IPS-20b (cell line): ENCODE data around the gene AMPD2.

Experiments used
- H3K27ac ChIP-seq: one replicate; pipeline ENCODE4 v1.5.1; 2013; ENCODE audit warnings: low read length
- H3K27me3 ChIP-seq: 2 replicates; pipeline ENCODE4 v1.6.1; 2013; ENCODE audit warnings: mild to moderate bottlenecking, low read length, inconsistent platforms; ENCODE audit not compliant: insufficient read depth
- H3K36me3 ChIP-seq: 2 replicates; pipeline ENCODE4 v1.6.1; 2013; ENCODE audit warnings: low read depth, mild to moderate bottlenecking, inconsistent platforms, low read length, moderate library complexity; ENCODE audit not compliant: insufficient read depth
- H3K4me1 ChIP-seq: 2 replicates; pipeline ENCODE4 v1.6.1; 2013; ENCODE audit warnings: mild to moderate bottlenecking, control low read depth, inconsistent platforms, low read length, moderate library complexity; ENCODE audit not compliant: insufficient read depth
- H3K4me3 ChIP-seq: 2 replicates; pipeline ENCODE4 v1.5.1; 2013; ENCODE audit warnings: mild to moderate bottlenecking, low read length, inconsistent platforms
- H3K9ac ChIP-seq: 2 replicates; pipeline ENCODE4 v1.6.1; 2013; ENCODE audit warnings: low read depth, mild to moderate bottlenecking, inconsistent platforms, low read length, moderate library complexity
- H3K9me3 ChIP-seq: 2 replicates; pipeline ENCODE4 v1.6.1; 2013; ENCODE audit warnings: mild to moderate bottlenecking, low read depth, low read length, inconsistent platforms; ENCODE audit not compliant: insufficient read depth

The AMPD2 gene

DNA sequence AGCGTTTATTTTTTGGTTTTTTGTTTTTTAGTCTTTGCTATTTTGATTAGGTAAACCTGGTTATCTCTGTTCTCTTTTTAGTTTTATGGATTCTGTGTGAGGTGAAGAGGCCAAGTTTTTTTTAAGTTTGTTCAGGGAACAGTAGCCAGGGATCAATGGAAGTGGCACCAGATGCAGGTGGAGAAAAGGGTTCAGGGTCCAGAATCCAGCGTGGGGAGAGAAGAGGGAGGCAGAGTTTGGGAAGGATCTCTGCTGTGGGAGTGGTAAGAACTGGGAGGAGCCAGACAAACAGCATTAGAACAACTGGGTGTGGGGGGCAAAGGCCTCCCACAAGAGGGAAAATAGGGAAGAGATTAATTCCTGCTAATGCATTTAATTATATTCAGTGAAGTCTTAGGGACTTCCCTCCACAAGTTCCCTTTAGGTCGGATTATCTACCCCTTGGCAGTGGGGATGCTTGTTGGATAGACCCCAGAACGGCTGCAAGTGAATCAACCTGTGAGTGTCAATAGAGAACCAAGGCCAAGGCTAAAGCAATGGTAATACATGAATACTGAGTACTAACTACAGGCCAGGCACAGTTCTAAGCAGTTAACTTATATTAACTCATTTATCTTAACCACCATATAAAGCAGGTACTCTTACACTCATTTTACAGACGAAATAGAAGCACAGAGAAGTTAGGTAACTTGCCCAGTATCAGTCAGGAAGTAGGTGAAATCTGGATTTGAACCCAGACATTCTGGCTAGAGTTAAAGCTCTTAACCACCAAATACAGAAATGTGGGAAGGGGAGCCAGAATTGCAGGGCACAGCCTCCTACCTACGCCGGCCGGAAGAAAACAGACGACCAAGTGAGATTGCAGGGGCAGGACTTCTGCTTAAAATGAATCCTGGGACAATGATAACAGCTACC, 719 bp upstream of the AMPD2 start:
- Histone ChIP-seq H3K9ac (peak overlapping the region; percentile 75; the same call in 1 of the 2 replicates), H3K27me3 (no peaks in the 10 kb centered on the region), H3K4me1 (peaks cover 12% of the 10 kb centered on the region; the same call in 1 of the 2 replicates), H3K4me3 (peak overlapping the region; percentile 71), H3K36me3 (no peaks in the 10 kb centered on the region), H3K9me3 (no peaks in the 10 kb centered on the region), H3K27ac (peak overlapping the region; percentile 29)

DNA sequence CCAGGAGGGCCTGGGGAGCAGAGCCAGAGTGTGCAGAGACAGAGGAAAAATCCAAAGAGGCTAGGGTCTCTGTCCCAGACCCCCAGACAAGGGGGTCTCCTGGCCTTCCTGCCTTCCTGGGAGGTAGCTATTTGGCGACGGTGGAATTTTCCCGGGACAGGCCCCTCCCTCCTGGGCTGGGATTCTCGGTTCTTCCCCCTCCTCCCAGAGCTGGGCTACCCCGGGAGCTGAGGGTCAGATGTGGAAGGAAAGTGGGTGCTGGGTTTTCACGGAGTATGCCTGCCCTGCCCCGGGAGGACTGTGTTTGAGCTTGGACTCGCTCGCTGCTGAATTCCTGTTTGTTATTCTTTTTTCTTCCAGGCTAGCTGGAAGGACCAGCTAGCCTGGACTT, 759 bp downstream of the AMPD2 start:
- Histone ChIP-seq H3K27me3 (no peaks in the 10 kb centered on the region), H3K4me3 (peak overlapping the region; percentile 71), H3K9ac (peak overlapping the region; percentile 75; the same call in 1 of the 2 replicates), H3K4me1 (peaks cover 12% of the 10 kb centered on the region; the same call in 1 of the 2 replicates), H3K27ac (no peak overlapping the region), H3K9me3 (no peaks in the 10 kb centered on the region), H3K36me3 (no peaks in the 10 kb centered on the region)

DNA sequence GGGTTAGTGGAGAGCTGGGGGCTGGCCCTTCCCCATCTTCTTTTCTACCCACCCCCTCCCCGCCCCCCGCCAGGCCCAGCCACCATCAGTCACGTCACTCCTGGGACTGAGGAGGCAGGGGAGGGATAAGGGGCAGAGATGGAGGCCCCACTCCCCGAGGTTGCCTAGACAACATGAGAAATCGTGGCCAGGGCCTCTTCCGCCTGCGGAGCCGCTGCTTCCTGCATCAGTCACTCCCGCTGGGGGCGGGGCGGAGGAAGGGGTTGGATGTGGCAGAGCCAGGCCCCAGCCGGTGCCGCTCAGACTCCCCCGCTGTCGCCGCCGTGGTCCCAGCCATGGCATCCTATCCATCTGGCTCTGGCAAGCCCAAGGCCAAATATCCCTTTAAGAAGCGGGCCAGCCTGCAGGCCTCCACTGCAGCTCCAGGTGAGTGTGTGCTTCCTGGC, 1.2 kb downstream of the AMPD2 start:
- peak overlapping the region; percentile 71 for H3K4me3 ChIP-seq
- no peaks in the 10 kb centered on the region for H3K27me3 ChIP-seq
- peak overlapping the region; percentile 75; the same call in 1 of the 2 replicates for H3K9ac ChIP-seq
- H3K36me3 ChIP-seq, result peaks cover 2% of the 10 kb centered on the region; the same call in 1 of the 2 replicates
- no peaks in the 10 kb centered on the region for H3K9me3 ChIP-seq
- H3K4me1 ChIP-seq, result peaks cover 12% of the 10 kb centered on the region; the same call in 1 of the 2 replicates
- H3K27ac ChIP-seq, result no peak overlapping the region

DNA sequence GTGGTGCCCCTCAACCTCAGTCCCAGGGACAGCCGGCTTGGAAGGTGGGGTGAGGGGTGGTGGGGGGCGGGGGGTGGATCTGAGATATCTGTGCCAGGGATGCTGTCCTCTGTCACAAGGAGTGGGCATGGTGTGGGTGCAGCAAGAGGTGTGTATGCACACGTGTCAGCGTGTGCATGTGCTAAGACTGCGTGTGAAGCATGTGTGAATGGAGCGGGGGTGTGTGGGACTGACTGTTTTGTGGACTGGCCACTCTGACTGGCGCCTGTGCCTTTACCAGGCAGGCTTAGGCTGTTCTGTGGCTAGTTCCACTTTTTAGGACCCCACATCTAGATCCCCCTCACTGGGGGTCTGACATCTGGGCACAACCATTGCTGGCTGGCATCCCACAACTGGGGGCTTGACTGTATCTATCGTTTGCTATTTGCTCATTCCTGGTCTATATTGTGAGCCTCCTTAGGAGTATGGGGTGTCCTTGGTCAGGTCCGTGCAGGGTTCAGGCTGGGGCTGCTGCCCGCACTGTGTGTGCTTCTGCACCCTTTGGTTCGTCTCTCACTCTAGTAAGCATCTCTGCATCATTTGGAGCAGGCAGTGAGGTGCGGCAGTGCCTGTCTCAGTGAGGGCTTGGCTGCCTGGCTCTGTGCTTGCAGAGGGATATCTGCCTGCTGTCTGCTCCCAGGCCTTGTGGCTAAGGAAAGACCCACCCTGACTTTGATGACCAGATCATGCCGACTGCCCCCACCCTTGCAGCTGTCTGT, 1.9 kb downstream of the AMPD2 start:
- H3K36me3 ChIP-seq, result peaks cover 8% of the 10 kb centered on the region; the same call in 1 of the 2 replicates
- H3K4me1 ChIP-seq, result peaks cover 12% of the 10 kb centered on the region; the same call in 1 of the 2 replicates
- peak overlapping the region; percentile 59; the same call in 1 of the 2 replicates for H3K9ac ChIP-seq
- H3K27me3 ChIP-seq, result no peaks in the 10 kb centered on the region
- no peaks in the 10 kb centered on the region for H3K9me3 ChIP-seq
- H3K4me3 ChIP-seq, result peak overlapping the region; percentile 71; the same call in 1 of the 2 replicates
- H3K27ac ChIP-seq, result no peak overlapping the region

DNA sequence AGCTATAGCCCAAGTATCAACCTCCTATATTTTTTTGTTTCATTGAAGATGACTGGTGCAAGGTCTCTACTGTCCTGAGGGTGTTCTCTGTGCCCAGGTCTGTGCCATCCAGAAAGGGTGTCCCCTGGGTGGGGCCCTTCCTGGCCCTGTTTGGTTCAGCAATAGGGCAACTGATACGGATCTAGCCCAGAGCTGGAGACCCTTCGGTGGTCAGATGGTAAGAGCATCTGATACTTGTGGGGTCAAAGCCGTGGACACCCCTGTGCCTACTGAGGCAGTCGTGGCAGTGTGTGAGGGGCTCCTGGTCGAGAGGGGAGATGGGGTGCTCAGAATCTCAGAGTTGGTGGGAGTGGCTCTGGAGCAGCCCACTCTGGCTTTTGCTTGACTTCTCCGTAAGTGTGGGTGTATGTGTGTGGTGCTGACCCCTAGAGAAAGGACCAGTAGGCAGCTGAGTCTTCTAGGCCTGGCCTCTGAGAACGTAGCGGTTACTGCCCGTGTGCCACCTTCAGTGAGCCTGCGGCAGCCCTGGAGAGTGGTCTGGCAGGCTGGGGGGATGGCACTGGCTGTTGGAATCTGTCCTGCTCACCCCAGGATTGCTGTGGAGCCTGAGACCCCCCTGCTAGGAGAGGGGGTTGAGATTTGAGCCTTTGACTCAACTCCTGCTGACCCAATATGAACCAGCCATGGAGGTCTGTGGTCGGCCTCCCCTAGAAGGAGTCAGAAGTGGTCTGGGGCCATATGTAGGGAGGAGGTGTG, 2.7 kb downstream of the AMPD2 start:
- Histone ChIP-seq H3K27me3 (no peaks in the 10 kb centered on the region), H3K4me3 (no peak overlapping the region), H3K27ac (no peak overlapping the region), H3K9me3 (no peaks in the 10 kb centered on the region), H3K4me1 (peaks cover 8% of the 10 kb centered on the region; the same call in 1 of the 2 replicates), H3K9ac (no peak overlapping the region), H3K36me3 (peaks cover 16% of the 10 kb centered on the region)

DNA sequence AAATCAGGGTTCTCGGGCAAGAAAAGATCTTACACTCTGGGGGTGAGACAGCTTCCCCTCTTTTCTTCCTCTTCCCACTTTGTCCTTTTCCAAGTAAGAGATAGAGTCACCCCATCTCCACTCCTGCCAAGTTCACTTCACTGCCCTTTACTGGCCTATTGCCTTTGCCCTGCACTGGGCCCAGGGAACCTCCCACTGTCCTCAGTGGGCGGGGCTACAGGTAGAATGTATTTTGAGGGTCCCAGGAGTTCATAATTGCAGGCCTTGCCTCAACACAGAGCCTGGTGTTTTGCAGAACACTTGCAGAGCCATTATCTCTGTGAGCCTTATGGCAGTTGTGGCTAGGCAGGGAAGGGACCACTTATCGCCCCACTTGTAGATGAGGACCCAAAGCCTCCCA, 3.3 kb downstream of the AMPD2 start:
- no peak overlapping the region for H3K9ac ChIP-seq
- peaks cover 22% of the 10 kb centered on the region for H3K36me3 ChIP-seq
- no peaks in the 10 kb centered on the region for H3K9me3 ChIP-seq
- no peak overlapping the region for H3K27ac ChIP-seq
- peaks cover 5% of the 10 kb centered on the region; the same call in 1 of the 2 replicates for H3K4me1 ChIP-seq
- no peaks in the 10 kb centered on the region for H3K27me3 ChIP-seq
- no peak overlapping the region for H3K4me3 ChIP-seq

DNA sequence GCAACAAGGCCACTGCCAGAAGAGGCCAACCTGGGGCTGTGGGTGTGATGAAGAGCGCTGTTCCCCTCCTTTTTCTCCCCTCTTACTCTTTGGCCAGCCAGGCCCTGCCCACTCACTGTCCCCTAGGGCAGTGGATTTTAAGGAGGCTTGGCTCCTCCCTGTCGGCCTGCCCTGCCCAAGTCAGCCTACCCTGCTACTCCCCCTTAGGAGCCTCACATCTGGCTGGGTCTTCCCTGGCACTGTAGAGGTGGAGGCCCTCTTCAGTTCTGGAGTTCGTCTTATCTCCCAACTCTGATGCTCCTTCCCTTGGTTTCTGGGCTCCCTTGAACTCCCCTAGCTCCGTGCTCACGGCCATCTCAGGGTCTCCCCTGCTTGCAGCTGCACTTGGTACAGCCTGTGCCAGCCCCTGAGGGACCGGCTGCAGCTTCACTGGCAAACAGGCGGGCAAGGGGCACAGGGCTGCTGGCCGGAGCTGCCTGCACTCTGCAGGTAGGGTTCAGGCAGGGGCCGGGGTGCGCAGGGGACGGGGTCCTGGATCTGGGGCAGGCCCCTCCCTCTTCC, 4.0 kb downstream of the AMPD2 start:
- no peaks in the 10 kb centered on the region for H3K9me3 ChIP-seq
- H3K4me1 ChIP-seq, result peaks cover 5% of the 10 kb centered on the region; the same call in 1 of the 2 replicates
- H3K27me3 ChIP-seq, result no peaks in the 10 kb centered on the region
- H3K36me3 ChIP-seq, result peaks cover 28% of the 10 kb centered on the region
- H3K4me3 ChIP-seq, result no peak overlapping the region
- H3K27ac ChIP-seq, result no peak overlapping the region
- no peak overlapping the region for H3K9ac ChIP-seq

DNA sequence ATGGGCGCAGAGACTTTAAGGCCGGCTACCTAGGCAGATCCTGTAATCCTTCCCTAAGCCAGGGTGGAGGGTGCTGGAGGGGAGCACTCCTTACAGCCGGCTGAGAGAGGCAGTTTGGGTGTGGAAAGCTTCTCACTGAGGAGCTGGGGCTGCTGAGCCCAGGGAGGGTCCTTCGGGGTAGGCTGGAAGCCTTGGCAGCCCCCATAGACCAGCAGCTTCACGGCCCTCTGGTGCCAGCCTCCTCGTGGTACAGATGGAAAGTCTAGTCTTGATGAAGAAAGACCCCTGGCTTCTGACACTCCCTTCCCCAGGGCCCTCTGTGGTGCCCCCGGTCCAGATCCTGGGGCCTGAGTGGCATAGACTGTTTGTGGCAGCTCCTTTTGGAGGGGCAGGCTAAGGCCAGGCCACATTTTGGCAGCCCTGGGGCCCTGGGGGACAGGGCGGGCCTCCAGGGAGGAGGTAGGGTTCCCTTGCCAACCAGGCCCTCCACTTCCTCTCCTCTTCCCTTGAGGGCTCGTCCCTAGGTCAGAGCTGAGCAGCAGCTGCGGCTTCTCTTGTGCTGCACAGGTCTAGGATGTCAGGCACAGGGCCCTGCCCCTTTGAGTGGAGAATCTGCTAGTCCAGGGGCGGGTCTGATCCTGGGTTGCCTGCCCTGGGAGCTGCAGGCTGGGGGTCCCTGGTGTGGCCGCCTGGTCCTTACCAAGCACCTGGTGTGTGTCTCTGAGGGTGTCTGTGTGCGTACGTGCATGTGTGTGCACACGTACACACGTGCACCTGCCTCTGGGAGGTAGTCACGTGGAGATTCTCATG, 4.8 kb downstream of the AMPD2 start:
- no peaks in the 10 kb centered on the region for H3K27me3 ChIP-seq
- no peak overlapping the region for H3K27ac ChIP-seq
- H3K9me3 ChIP-seq, result no peaks in the 10 kb centered on the region
- no peak overlapping the region for H3K9ac ChIP-seq
- peaks cover 35% of the 10 kb centered on the region for H3K36me3 ChIP-seq
- H3K4me1 ChIP-seq, result no peaks in the 10 kb centered on the region
- no peak overlapping the region for H3K4me3 ChIP-seq

DNA sequence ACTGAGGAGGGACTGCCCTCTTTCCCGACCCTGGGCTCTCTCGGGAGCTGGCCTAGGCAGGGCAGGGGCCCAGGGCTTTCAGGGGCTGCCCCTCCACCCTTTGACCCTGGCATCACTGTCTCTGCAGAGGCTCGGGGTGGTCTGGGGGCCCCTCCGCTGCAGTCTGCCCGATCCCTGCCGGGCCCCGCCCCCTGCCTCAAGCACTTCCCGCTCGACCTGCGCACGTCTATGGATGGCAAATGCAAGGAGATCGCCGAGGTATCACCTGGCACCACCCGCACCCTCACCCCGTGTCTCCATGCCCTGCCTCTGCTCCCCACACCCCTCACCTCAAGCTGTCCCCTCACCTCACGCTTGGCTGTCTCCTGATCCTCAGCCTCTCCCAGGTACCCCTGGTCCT, 5.5 kb downstream of the AMPD2 start:
- Histone ChIP-seq H3K27ac (no peak overlapping the region), H3K27me3 (no peaks in the 10 kb centered on the region), H3K9ac (no peak overlapping the region), H3K4me1 (no peaks in the 10 kb centered on the region), H3K4me3 (no peak overlapping the region), H3K9me3 (no peaks in the 10 kb centered on the region), H3K36me3 (peaks cover 40% of the 10 kb centered on the region)
